Activated CD8-positive, alpha-beta T cell treated with anti-CD3 and anti-CD28 coated beads for 36 hours (primary cell): ENCODE results near the gene HJURP. TPM values are rescaled to one million over a fixed set of nuclear protein-coding genes. Genes with fewer than 3 reads are reported as not detected.

Experiments
- ATAC-seq: fragments of 200-7000 bp; cut with Tn5 transposase; one replicate; pipeline ENCODE4 v1.10.0; 2021; ENCODE audit warnings: mild to moderate bottlenecking, moderate library complexity
- CTCF ChIA-PET: fragments of 350-600 bp; sonication (Branson Sonifier 250); formaldehyde crosslinking; loops from one replicate; lab custom pipeline; 2021; ENCODE audit warnings: antibody characterized with exemption; lab: Charles Lee
- POLR2A ChIA-PET: fragments of 350-600 bp; sonication (Branson Sonifier 250); formaldehyde crosslinking; loops from one replicate; lab custom pipeline; 2021; ENCODE audit warnings: antibody characterized with exemption; lab: Charles Lee
- DNase-seq: peaks from one replicate; pipeline ENCODE4 v3.0.0-alpha.2; 2020
- H3K27ac Mint-ChIP-seq: one replicate; pipeline ENCODE4 v1.8.0; 2021; ENCODE audit warnings: mild to moderate bottlenecking, mixed read lengths
- H3K27me3 Mint-ChIP-seq: one replicate; pipeline ENCODE4 v1.8.0; 2021; ENCODE audit warnings: mixed read lengths
- H3K36me3 Mint-ChIP-seq: one replicate; pipeline ENCODE4 v1.8.0; 2021; ENCODE audit warnings: low read depth, mixed read lengths
- H3K4me1 Mint-ChIP-seq: one replicate; pipeline ENCODE4 v1.8.0; 2021; ENCODE audit warnings: low read depth, mixed read lengths
- H3K4me3 Mint-ChIP-seq: one replicate; pipeline ENCODE4 v1.8.0; 2021; ENCODE audit warnings: mild to moderate bottlenecking, moderate library complexity, mixed read lengths
- H3K9me3 Mint-ChIP-seq: one replicate; pipeline ENCODE4 v1.8.0; 2021; ENCODE audit warnings: mixed read lengths
- intact Hi-C: fragments of 100-400 bp; cut with micrococcal nuclease; formaldehyde crosslinking; loops from one replicate; pipeline ENCODE4 v1.10.0; 2022
- total RNA-seq, 2 experiments: library from RNA; stranded (reverse); gene quantifications; one replicate each; pipeline ENCODE4 v1.2.3, GENCODE V29; 2021
- TF ChIP-seq, protein P1 (sequence below): fragments of 200-600 bp; IDR thresholded peaks from one replicate; pipeline ENCODE4 v1.8.0; 2022; ENCODE audit warnings: antibody characterized with exemption, mild to moderate bottlenecking

The HJURP gene
- total RNA-seq, 2 experiments from 2014 or later, result 79.8 to 83.6 TPM

- Mint-ChIP-seq H3K4me1 (no peaks in the 10 kb centered on the region), H3K27me3 (peaks cover 2% of the 10 kb centered on the region), H3K27ac (no peak overlapping the region), H3K9me3 (no peaks in the 10 kb centered on the region), H3K36me3 (no peaks in the 10 kb centered on the region), H3K4me3 (no peak overlapping the region)
- intact Hi-C loops, result no loop called here
- ChIA-PET POLR2A (no interaction called here), CTCF (no interaction called here)
- DNase-seq, result no peak
- ATAC-seq, result no peak
- TF ChIP-seq, protein P1, sequence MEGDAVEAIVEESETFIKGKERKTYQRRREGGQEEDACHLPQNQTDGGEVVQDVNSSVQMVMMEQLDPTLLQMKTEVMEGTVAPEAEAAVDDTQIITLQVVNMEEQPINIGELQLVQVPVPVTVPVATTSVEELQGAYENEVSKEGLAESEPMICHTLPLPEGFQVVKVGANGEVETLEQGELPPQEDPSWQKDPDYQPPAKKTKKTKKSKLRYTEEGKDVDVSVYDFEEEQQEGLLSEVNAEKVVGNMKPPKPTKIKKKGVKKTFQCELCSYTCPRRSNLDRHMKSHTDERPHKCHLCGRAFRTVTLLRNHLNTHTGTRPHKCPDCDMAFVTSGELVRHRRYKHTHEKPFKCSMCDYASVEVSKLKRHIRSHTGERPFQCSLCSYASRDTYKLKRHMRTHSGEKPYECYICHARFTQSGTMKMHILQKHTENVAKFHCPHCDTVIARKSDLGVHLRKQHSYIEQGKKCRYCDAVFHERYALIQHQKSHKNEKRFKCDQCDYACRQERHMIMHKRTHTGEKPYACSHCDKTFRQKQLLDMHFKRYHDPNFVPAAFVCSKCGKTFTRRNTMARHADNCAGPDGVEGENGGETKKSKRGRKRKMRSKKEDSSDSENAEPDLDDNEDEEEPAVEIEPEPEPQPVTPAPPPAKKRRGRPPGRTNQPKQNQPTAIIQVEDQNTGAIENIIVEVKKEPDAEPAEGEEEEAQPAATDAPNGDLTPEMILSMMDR, result no peak
These were observed 30.6 kb downstream of the HJURP start for GRCh38 chr2:233823731-233824121.

- H3K27ac Mint-ChIP-seq, result no peak overlapping the region
- ChIA-PET CTCF (interaction anchor here (0.6 kb wide), 1 partner anchor 1218 kb away, joined by 3 read pairs; no protein-coding TSS in a partner anchor), POLR2A (no interaction called here)
- H3K36me3 Mint-ChIP-seq, result no peaks in the 10 kb centered on the region
- H3K4me3 Mint-ChIP-seq, result no peak overlapping the region
- peaks cover 2% of the 10 kb centered on the region for H3K27me3 Mint-ChIP-seq
- no peaks in the 10 kb centered on the region for H3K9me3 Mint-ChIP-seq
- no peak for ATAC-seq
- DNase-seq, result no peak
- intact Hi-C loops, result no loop called here
- TF ChIP-seq, protein P1, result no peak
- no peaks in the 10 kb centered on the region for H3K4me1 Mint-ChIP-seq
These were observed 31.3 kb downstream of the HJURP start for GRCh38 chr2:233822781-233823730.

DNA sequence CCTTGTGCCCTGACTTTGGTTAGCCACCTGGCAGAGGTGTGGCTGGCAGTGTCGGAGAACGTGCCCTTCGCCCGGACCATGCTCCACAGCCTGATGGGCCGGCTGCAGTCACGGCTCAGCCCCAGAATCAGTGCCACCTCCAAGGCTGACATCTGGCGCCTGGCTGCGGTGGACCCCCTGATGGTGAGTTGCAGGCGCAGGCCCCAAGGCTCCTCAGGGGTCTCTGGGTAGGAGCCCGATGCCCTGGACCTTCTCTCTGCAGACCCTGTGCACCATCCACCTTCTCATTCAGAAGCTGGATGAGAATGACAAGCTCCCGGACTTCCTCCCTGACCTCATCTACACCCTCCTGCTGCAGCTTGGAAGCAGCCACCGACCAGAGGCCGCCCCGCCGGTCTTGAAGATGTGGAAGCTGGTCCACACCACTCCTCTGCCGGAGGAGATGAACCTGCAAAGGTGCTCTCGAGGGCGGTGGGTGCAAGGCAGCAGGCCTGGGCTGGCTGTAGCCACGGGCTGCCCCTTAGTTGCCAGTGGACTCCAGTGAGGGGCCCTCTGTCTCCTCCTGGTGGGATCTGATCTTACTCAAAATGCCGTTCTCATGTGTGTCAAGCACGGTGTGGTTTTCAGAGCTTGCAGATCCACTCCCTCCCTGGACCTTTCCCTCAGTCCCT is 32.1 kb downstream of the HJURP start:
- no peaks in the 10 kb centered on the region for H3K9me3 Mint-ChIP-seq
- CTCF ChIA-PET, result interaction anchor here (0.6 kb wide), 1 partner anchor 1217 kb away, joined by 3 read pairs; no protein-coding TSS in a partner anchor
- intact Hi-C loops, result no loop called here
- H3K4me3 Mint-ChIP-seq, result no peak overlapping the region
- no peak overlapping the region for H3K27ac Mint-ChIP-seq
- DNase-seq (no peak), ATAC-seq (no peak)
- TF ChIP-seq, protein P1, result no peak
- no peaks in the 10 kb centered on the region for H3K36me3 Mint-ChIP-seq
- POLR2A ChIA-PET, result no interaction called here
- no peaks in the 10 kb centered on the region for H3K4me1 Mint-ChIP-seq
- H3K27me3 Mint-ChIP-seq, result peaks cover 2% of the 10 kb centered on the region

GRCh38 chr2:233821709-233822100 is 32.6 kb downstream of the HJURP start:
- H3K4me3 Mint-ChIP-seq, result no peak overlapping the region
- TF ChIP-seq, protein P1, result no peak
- no peaks in the 10 kb centered on the region for H3K4me1 Mint-ChIP-seq
- ChIA-PET CTCF (no interaction called here), POLR2A (no interaction called here)
- ATAC-seq (no peak), DNase-seq (no peak)
- H3K36me3 Mint-ChIP-seq, result no peaks in the 10 kb centered on the region
- H3K27me3 Mint-ChIP-seq, result peaks cover 2% of the 10 kb centered on the region
- H3K27ac Mint-ChIP-seq, result no peak overlapping the region
- no peaks in the 10 kb centered on the region for H3K9me3 Mint-ChIP-seq
- intact Hi-C loops, result no loop called here

- ChIA-PET CTCF (no interaction called here), POLR2A (no interaction called here)
- no peaks in the 10 kb centered on the region for H3K36me3 Mint-ChIP-seq
- TF ChIP-seq, protein P1, result no peak
- DNase-seq (no peak), ATAC-seq (no peak)
- peaks cover under 1% of the 10 kb centered on the region for H3K27me3 Mint-ChIP-seq
- H3K4me1 Mint-ChIP-seq, result no peaks in the 10 kb centered on the region
- no peak overlapping the region for H3K27ac Mint-ChIP-seq
- no peaks in the 10 kb centered on the region for H3K9me3 Mint-ChIP-seq
- no peak overlapping the region for H3K4me3 Mint-ChIP-seq
- intact Hi-C loops, result no loop called here
These were observed 33.1 kb downstream of the HJURP start for GRCh38 chr2:233821196-233821595.
